ENCODE measurements around the gene DNHD1. TPM values are rescaled to one million over a fixed set of nuclear protein-coding genes. Genes with fewer than 3 reads are reported as not detected.

Gene DNHD1
- total and polyA plus RNA-seq, 9 of the 15 experiments (the other 6 are each of a cell fraction or from before 2014, with no cell fraction given) = 0.82 to 9.7 (median 3.8) TPM

GRCh38 chr11:6473451-6474412 lies 23.3 kb upstream of the DNHD1 start, which contains the start of gene TRIM3 (continued):
- TF ChIP-seq ZNF592 (IDR thresholded peaks at IDR 0.05) = 0 out of 2 replicates have a peak, but pooled peaks have one; percentile 8
- no peak for TF ChIP-seq SRSF1 (IDR thresholded peaks at IDR 0.05; ENCODE audit: low read depth, low read length)
- peak; percentile 46 for TF ChIP-seq HNRNPLL (IDR thresholded peaks at IDR 0.05; ENCODE audit: low read depth, low read length, poor library complexity, severe bottlenecking)
- TF ChIP-seq MYBL2 (IDR thresholded peaks at IDR 0.05; ENCODE audit: low read depth) = no peak
- no peak for TF ChIP-seq MYBL2 (CRISPR knock-in tag; IDR thresholded peaks at IDR 0.05; ENCODE audit: borderline replicate concordance)
- no peak for TF ChIP-seq BCL6 (CRISPR knock-in tag; IDR thresholded peaks at IDR 0.05)
- no peak for TF ChIP-seq LCOR (CRISPR knock-in tag; IDR thresholded peaks at IDR 0.05)
- TF ChIP-seq ZNF395 (CRISPR knock-in tag; IDR thresholded peaks at IDR 0.05) = 0 out of 2 replicates have a peak, but pooled peaks have one; percentile 34
- peak; percentile 35; the same call in 1 of the 2 replicates for TF ChIP-seq SUPT5H (IDR thresholded peaks at IDR 0.05)
- peak; percentile 46 for TF ChIP-seq TBP (optimal IDR thresholded peaks at IDR 0.05; ENCODE audit: low read depth, low read length)
- TF ChIP-seq ELF4 (CRISPR knock-in tag; IDR thresholded peaks at IDR 0.05) = no peak
- TF ChIP-seq ASH1L (IDR thresholded peaks at IDR 0.05; ENCODE audit: borderline replicate concordance, low read depth, partially characterized antibody) = no peak
- peak; percentile 27; the same call in 1 of the 2 replicates for TF ChIP-seq SMAD4 (CRISPR knock-in tag; conservative IDR thresholded peaks at IDR 0.05)
- peak; percentile 31 for TF ChIP-seq RBBP5 (IDR thresholded peaks at IDR 0.05; ENCODE audit: borderline replicate concordance, insufficient read depth, low read length, poor library complexity, severe bottlenecking)
- peak; percentile 77 for TF ChIP-seq HINFP (tag; conservative IDR thresholded peaks at IDR 0.05; ENCODE audit: low read depth)
- peak; percentile 40; the same call in 1 of the 2 replicates for TF ChIP-seq CC2D1A (IDR thresholded peaks at IDR 0.05)
- peak; percentile 68 for TF ChIP-seq RBM22 (IDR thresholded peaks at IDR 0.05; ENCODE audit: low read depth, low read length, poor library complexity, severe bottlenecking)
- no peak for TF ChIP-seq ZNF764 (CRISPR knock-in tag; IDR thresholded peaks at IDR 0.05; ENCODE audit: low read depth)
- TF ChIP-seq SRF (CRISPR knock-in tag; IDR thresholded peaks at IDR 0.05) = no peak
- TF ChIP-seq SP1 (CRISPR knock-in tag; IDR thresholded peaks at IDR 0.05) = peak; percentile 60; the same call in 1 of the 2 replicates
